GM19351 (cell line): ENCODE measurements around the gene HBS1L.

Experiments used
- ATAC-seq: cut with Tn5 transposase; IDR thresholded peaks from one replicate; pipeline ENCODE4 v1.9.1; 2021; ENCODE audit warnings: mild to moderate bottlenecking, moderate library complexity; ENCODE audit not compliant: unreplicated experiment

HBS1L gene

GRCh38 chr6:134954272-134955000 lies 100.2 kb downstream of the HBS1L start:
- no peak for ATAC-seq

GRCh38 chr6:134951494-134952263 lies 102.9 kb downstream of the HBS1L start:
- no peak for ATAC-seq

- no peak for ATAC-seq
Observed at GRCh38 chr6:134950482-134950881, 104.1 kb downstream of the HBS1L start.

GRCh38 chr6:134949927-134950326 lies 104.7 kb downstream of the HBS1L start, which contains the start of gene ALDH8A1:
Gene ALDH8A1, minus strand, starts transcription at chr6:134950101. Its CDS starts 48 bp downstream, at chr6:134950053.
- ATAC-seq: no peak

GRCh38 chr6:134948691-134949090 lies 105.9 kb downstream of the HBS1L start:
- no peak for ATAC-seq

- no peak for ATAC-seq
Observed at GRCh38 chr6:134948142-134948541, 106.5 kb downstream of the HBS1L start.

- ATAC-seq: no peak
Observed at GRCh38 chr6:134945045-134945444, 109.6 kb downstream of the HBS1L start.

- no peak for ATAC-seq
Observed at GRCh38 chr6:134943522-134944111, 111.0 kb downstream of the HBS1L start.

- peak; percentile 80 for ATAC-seq
Observed at GRCh38 chr6:134938896-134939295, 115.7 kb downstream of the HBS1L start.

- no peak for ATAC-seq
Observed at GRCh38 chr6:134937426-134937825, 117.2 kb downstream of the HBS1L start.

- no peak for ATAC-seq
Observed at GRCh38 chr6:134936931-134937330, 117.7 kb downstream of the HBS1L start.

- no peak for ATAC-seq
Observed at GRCh38 chr6:134936476-134936875, 118.1 kb downstream of the HBS1L start.

GRCh38 chr6:134934793-134935485 lies 119.7 kb downstream of the HBS1L start:
- no peak for ATAC-seq

- no peak for ATAC-seq
Observed at GRCh38 chr6:134932535-134933470, 121.8 kb downstream of the HBS1L start.

GRCh38 chr6:134932098-134932497 lies 122.5 kb downstream of the HBS1L start:
- ATAC-seq: no peak

- no peak for ATAC-seq
Observed at GRCh38 chr6:134930463-134930862, 124.2 kb downstream of the HBS1L start.

GRCh38 chr6:134928151-134928900 lies 126.3 kb downstream of the HBS1L start:
- ATAC-seq: no peak

GRCh38 chr6:134925800-134926199 lies 128.8 kb downstream of the HBS1L start:
- no peak for ATAC-seq

- ATAC-seq: no peak
Observed at GRCh38 chr6:134921721-134922261, 132.8 kb downstream of the HBS1L start.
